ENCODE measurements around the gene HABP4. TPM values are rescaled to one million over a fixed set of nuclear protein-coding genes. Genes with fewer than 3 reads are reported as not detected.

The HABP4 gene
- total and polyA plus RNA-seq, 3 donors from 2014 or later: 30.6 to 67.2 (median 46.9) TPM

- no peak for DNase-seq
- Histone ChIP-seq H3K27me3 (no peaks in the 10 kb centered on the region), H3K36me3 (ENCODE audit: low read depth, missing control alignments) (no peaks in the 10 kb centered on the region), H3K27ac (no peak overlapping the region), H3K4me3 (no peak overlapping the region), H3K4me1 (peaks cover 15% of the 10 kb centered on the region), H3K9me3 (no peaks in the 10 kb centered on the region)
- TF ChIP-seq POLR2A (IDR thresholded peaks at IDR 0.05) (no peak), CTCF (IDR thresholded peaks at IDR 0.05) (no peak)
- intact Hi-C loops (cut with DNase I; ENCODE audit: low total_unique reads): no loop called here
- WGBS, 2 donors: 75 to 88% methylated on average over 8 of the region's 8 CpGs
Observed at GRCh38 chr9:96423322-96423984, 26.5 kb upstream of the HABP4 start.

GRCh38 chr9:96423985-96424336 is 26.0 kb upstream of the HABP4 start:
- no peak for DNase-seq
- no peak overlapping the region for H3K27ac ChIP-seq
- H3K9me3 ChIP-seq: no peaks in the 10 kb centered on the region
- 67 to 80% methylated on average over 6 of the region's 6 CpGs for WGBS, 2 donors
- no peak overlapping the region for H3K4me3 ChIP-seq
- H3K27me3 ChIP-seq: no peaks in the 10 kb centered on the region
- peaks cover 15% of the 10 kb centered on the region for H3K4me1 ChIP-seq
- TF ChIP-seq CTCF (IDR thresholded peaks at IDR 0.05) (no peak), POLR2A (IDR thresholded peaks at IDR 0.05) (no peak)
- intact Hi-C loops (cut with DNase I; ENCODE audit: low total_unique reads): no loop called here
- H3K36me3 ChIP-seq (ENCODE audit: low read depth, missing control alignments): no peaks in the 10 kb centered on the region

GRCh38 chr9:96425500-96426169 is 24.3 kb upstream of the HABP4 start:
- H3K4me1 ChIP-seq: peaks cover 4% of the 10 kb centered on the region
- H3K27ac ChIP-seq: no peak overlapping the region
- no peaks in the 10 kb centered on the region for H3K9me3 ChIP-seq
- 80 to 87% methylated on average over 4 of the region's 4 CpGs for WGBS, 2 donors
- no peak overlapping the region for H3K4me3 ChIP-seq
- intact Hi-C loops (cut with DNase I; ENCODE audit: low total_unique reads): no loop called here
- no peak for DNase-seq
- no peak for TF ChIP-seq CTCF (IDR thresholded peaks at IDR 0.05)
- no peak for TF ChIP-seq POLR2A (IDR thresholded peaks at IDR 0.05)
- H3K27me3 ChIP-seq: no peaks in the 10 kb centered on the region
- no peaks in the 10 kb centered on the region for H3K36me3 ChIP-seq (ENCODE audit: low read depth, missing control alignments)

GRCh38 chr9:96429732-96430131 is 20.2 kb upstream of the HABP4 start:
- no peak overlapping the region for H3K27ac ChIP-seq
- H3K27me3 ChIP-seq: no peaks in the 10 kb centered on the region
- no peak overlapping the region for H3K4me3 ChIP-seq
- intact Hi-C loops (cut with DNase I; ENCODE audit: low total_unique reads): no loop called here
- H3K36me3 ChIP-seq (ENCODE audit: low read depth, missing control alignments): no peaks in the 10 kb centered on the region
- H3K9me3 ChIP-seq: no peaks in the 10 kb centered on the region
- DNase-seq: no peak
- TF ChIP-seq POLR2A (IDR thresholded peaks at IDR 0.05) (no peak), CTCF (IDR thresholded peaks at IDR 0.05) (no peak)
- H3K4me1 ChIP-seq: no peaks in the 10 kb centered on the region

- H3K4me3 ChIP-seq: no peak overlapping the region
- H3K27ac ChIP-seq: no peak overlapping the region
- no peaks in the 10 kb centered on the region for H3K36me3 ChIP-seq (ENCODE audit: low read depth, missing control alignments)
- no peaks in the 10 kb centered on the region for H3K9me3 ChIP-seq
- WGBS, 2 donors: 80 to 96% methylated on average over 2 of the region's 2 CpGs
- DNase-seq: no peak
- no peaks in the 10 kb centered on the region for H3K27me3 ChIP-seq
- no peaks in the 10 kb centered on the region for H3K4me1 ChIP-seq
- TF ChIP-seq POLR2A (IDR thresholded peaks at IDR 0.05): no peak
- no peak for TF ChIP-seq CTCF (IDR thresholded peaks at IDR 0.05)
- intact Hi-C loops (cut with DNase I; ENCODE audit: low total_unique reads): no loop called here
Observed at GRCh38 chr9:96430377-96430776, 19.6 kb upstream of the HABP4 start.
